Fibroblast of lung (primary cell): ENCODE data around the gene ATG9A. TPM values are rescaled to one million over a fixed set of nuclear protein-coding genes. Genes with fewer than 3 reads are reported as not detected.

Source experiments
- DNase-seq, 2 donors: peaks; one replicate each; pipeline versions ENCODE4 v3.0.0 to v3.0.0-alpha.2; 2010; ENCODE audit warnings: low read depth in 2 of 2
- H2AFZ ChIP-seq: 2 replicates; pipeline ENCODE4 v1.5.1; 2012; ENCODE audit warnings: low read length, control low read depth, inconsistent platforms
- H3K27ac ChIP-seq: 2 replicates; pipeline ENCODE4 v1.5.1; 2011; ENCODE audit warnings: low read length, control low read depth; ENCODE audit not compliant: insufficient read depth
- H3K27me3 ChIP-seq: 2 replicates; pipeline ENCODE4 v1.5.1; 2011; ENCODE audit warnings: mild to moderate bottlenecking, low read length; ENCODE audit not compliant: control insufficient read depth, insufficient read depth
- H3K36me3 ChIP-seq: 2 replicates; pipeline ENCODE4 v1.5.1; 2011; ENCODE audit warnings: low read length; ENCODE audit not compliant: control insufficient read depth, insufficient read depth
- H3K4me1 ChIP-seq: 2 replicates; pipeline ENCODE4 v1.5.1; 2011; ENCODE audit warnings: low read length; ENCODE audit not compliant: control insufficient read depth, insufficient read depth; ENCODE audit errors: extremely low read depth
- H3K4me2 ChIP-seq: 2 replicates; pipeline ENCODE4 v1.5.1; 2011; ENCODE audit warnings: low read length, control low read depth; ENCODE audit not compliant: insufficient read depth; ENCODE audit errors: extremely low read depth
- H3K4me3 ChIP-seq, 4 experiments: fragments of 200-600 bp in 1 of 4; sonication (generic) in 1 of 4; replicated peaks in 1 of 4; 2 replicates each; pipeline ENCODE4 v1.5.1; 2011 to 2016; ENCODE audit warnings: low read length in 4 of 4, low read depth in 3 of 4, mild to moderate bottlenecking in 3 of 4, control low read depth in 2 of 4, inconsistent platforms in 1 of 4, mixed read lengths in 1 of 4; ENCODE audit not compliant: insufficient read depth in 1 of 4; ENCODE audit errors: control extremely low read depth in 1 of 4
- H3K79me2 ChIP-seq: 2 replicates; pipeline ENCODE4 v1.5.1; 2012; ENCODE audit warnings: mild to moderate bottlenecking, low read length, inconsistent platforms; ENCODE audit not compliant: control insufficient read depth, insufficient read depth
- H3K9ac ChIP-seq: 2 replicates; pipeline ENCODE4 v1.5.1; 2011; ENCODE audit warnings: mild to moderate bottlenecking, low read length, control low read depth; ENCODE audit not compliant: insufficient read depth
- H3K9me3 ChIP-seq: 2 replicates; pipeline ENCODE4 v1.5.1; 2012; ENCODE audit warnings: low read depth, low read length; ENCODE audit not compliant: control insufficient read depth, insufficient read depth
- H4K20me1 ChIP-seq: 2 replicates; pipeline ENCODE4 v1.5.1; 2011; ENCODE audit warnings: low read length; ENCODE audit not compliant: control insufficient read depth, insufficient read depth; ENCODE audit errors: extremely low read depth
- CTCF ChIP-seq, 2 donors: IDR thresholded peaks in 1 of 2; conservative IDR thresholded peaks in 1 of 2; 1 replicate in 1 of 2; 2 replicates in 1 of 2; pipeline ENCODE4 v1.5.1; 2011 to 2012; ENCODE audit warnings: low read length in 2 of 2, control low read depth in 1 of 2, inconsistent platforms in 1 of 2, low read depth in 1 of 2, mild to moderate bottlenecking in 1 of 2
- EZH2 ChIP-seq: IDR thresholded peaks from 2 replicates; pipeline ENCODE4 v1.5.1; 2012; ENCODE audit warnings: low read length, control low read depth, mild to moderate bottlenecking; ENCODE audit errors: missing control alignments
- polyA plus RNA-seq, 2 donors: library from polyadenylated mRNA; depleted of rRNA in 1 of 2; stranded (reverse) in 1 of 2; unstranded in 1 of 2; fragments of >200 nt; gene quantifications; 2 replicates each; pipeline ENCODE4 v1.2.1, GENCODE V29; 2011 to 2012; ENCODE audit warnings: missing spikeins in 1 of 2
- total RNA-seq: library from RNA; depleted of rRNA; stranded (reverse); fragments of >200 nt; gene quantifications from 2 replicates; pipeline ENCODE4 v1.2.1, GENCODE V29; 2014

ATG9A gene
- total and polyA plus RNA-seq, 2 donors (not counting 1 experiment from before 2014, with no cell fraction given), result 47.2 to 68.2 TPM

DNA sequence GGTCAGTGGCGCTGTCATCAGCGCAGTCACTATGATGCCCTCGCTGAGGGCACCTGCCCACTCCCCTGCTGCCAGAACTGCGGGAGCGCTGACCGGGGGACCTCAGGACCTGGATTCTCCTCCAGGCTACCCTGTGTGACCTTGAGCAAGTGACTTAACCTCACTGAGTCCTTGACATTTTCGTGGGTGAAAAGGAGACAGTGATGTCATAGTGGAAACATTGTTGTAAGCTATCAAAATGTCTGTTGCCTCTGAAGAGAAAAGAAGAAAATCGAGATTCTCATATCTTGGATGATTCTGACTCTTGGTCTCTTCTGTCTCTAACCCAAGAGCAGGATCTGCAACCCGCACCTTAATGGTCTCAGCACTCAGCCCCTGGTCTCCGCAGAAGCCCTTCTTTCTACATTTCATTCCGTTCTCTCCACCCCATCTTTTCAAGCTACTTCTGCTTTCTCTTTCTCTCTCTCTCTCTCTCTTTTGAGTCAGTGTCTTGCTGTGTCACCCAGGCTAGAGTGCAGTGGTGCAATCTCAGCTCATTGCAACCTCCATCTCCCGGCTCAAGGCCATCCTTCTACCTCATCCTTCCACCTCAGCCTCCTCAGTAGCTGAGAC, 25.3 kb upstream of the ATG9A start:
- H3K4me2 ChIP-seq, result peak overlapping the region; percentile 98
- H4K20me1 ChIP-seq, result no peaks in the 10 kb centered on the region
- H3K9me3 ChIP-seq, result no peaks in the 10 kb centered on the region
- TF ChIP-seq CTCF (conservative IDR thresholded peaks at IDR 0.05 in 1 of 2, IDR thresholded peaks at IDR 0.05 in 1 of 2; ENCODE audit: low read depth in 1 of 2, low read length in 2 of 2) (no peak), EZH2 (no peak)
- peaks cover 12% of the 10 kb centered on the region for H3K27me3 ChIP-seq
- peaks cover 15% of the 10 kb centered on the region for H3K4me1 ChIP-seq
- H3K79me2 ChIP-seq, result no peaks in the 10 kb centered on the region
- H3K9ac ChIP-seq, result no peak overlapping the region
- H2AFZ ChIP-seq, result peak overlapping the region; percentile 9
- DNase-seq, result no peak
- peaks cover 5% of the 10 kb centered on the region for H3K36me3 ChIP-seq
- H3K27ac ChIP-seq, result no peak overlapping the region
- H3K4me3 ChIP-seq, result peak overlapping the region; percentile 39 to 66 (median 52)

DNA sequence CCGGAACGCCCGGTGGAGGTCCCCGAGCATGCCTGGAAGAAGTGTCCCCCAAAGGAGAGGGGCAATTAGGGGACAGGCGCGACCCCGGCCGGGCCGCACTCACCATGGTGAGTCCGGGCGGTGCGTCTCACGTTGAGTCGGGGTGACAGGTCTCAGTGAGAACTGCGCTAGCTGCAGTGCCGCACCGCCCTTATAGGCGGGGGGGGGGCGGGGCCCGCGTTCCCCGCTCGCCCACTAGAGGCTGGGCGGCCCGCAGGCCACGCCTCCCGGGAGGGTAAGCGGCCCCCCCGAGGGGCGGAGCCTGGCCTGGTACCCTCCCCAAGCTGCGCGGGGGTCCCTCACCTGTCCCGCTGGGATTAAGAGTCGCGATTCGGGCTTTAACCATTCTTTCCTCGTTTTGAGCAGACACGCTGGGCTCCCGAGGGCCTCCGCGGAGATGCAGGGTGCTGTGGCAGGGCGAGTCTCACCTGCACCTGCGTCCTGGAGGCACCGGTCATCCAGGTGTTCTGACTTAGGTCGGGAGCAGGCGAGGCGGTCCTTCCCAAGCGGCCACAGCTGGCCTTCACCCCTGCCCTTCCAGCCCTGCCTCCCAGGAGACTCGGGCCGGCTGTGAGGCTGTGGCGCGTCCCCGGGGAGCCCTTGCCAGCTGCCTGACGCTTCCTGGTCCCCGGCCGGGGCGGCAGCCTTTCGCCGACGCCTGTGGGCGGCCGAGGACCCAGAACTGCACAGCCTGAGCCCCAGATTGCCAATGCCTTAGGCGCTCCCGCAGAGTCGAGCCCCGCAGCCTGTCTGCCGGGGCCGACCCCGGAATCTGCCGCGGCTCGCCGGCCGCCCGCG, 24.5 kb upstream of the ATG9A start, which contains the start of gene TUBA4A:
TSS of gene TUBA4A (minus strand) at position 166 of the 837 bp plus-strand sequence. CDS start at position 106, 60 bp downstream.
- no peaks in the 10 kb centered on the region for H3K79me2 ChIP-seq
- H3K36me3 ChIP-seq, result peaks cover 5% of the 10 kb centered on the region
- no peaks in the 10 kb centered on the region for H3K9me3 ChIP-seq
- peak within 1 kb of the TSS; percentile 67 for H2AFZ ChIP-seq
- H3K27me3 ChIP-seq, result peaks cover 12% of the 10 kb centered on the region
- H3K4me2 ChIP-seq, result peak within 1 kb of the TSS; percentile 98
- peaks cover 20% of the 10 kb centered on the region for H3K4me1 ChIP-seq
- peak within 1 kb of the TSS; percentile 10 for H3K27ac ChIP-seq
- no peak for TF ChIP-seq CTCF (conservative IDR thresholded peaks at IDR 0.05 in 1 of 2, IDR thresholded peaks at IDR 0.05 in 1 of 2; ENCODE audit: low read depth in 1 of 2, low read length in 2 of 2)
- TF ChIP-seq EZH2, result peak; percentile 74
- H3K4me3 ChIP-seq, result peak within 1 kb of the TSS; percentile 39 to 66 (median 52)
- DNase-seq, result peak; percentile 51 to 52
- peak within 1 kb of the TSS; percentile 40 for H3K9ac ChIP-seq
- H4K20me1 ChIP-seq, result no peaks in the 10 kb centered on the region
